Stimulated activated CD8-positive, alpha-beta memory T cell treated with anti-CD3 and anti-CD28 coated beads, Interleukin-4, amount 100 ng/mL, for 1 hour (primary cell): ENCODE measurements around the gene ZBTB7C.

Experiments used
- DNase-seq, 2 donors: peaks; one replicate each; pipeline ENCODE4 v3.0.0-alpha.2; 2020; ENCODE audit warnings: low read depth in 2 of 2, low spot score in 1 of 2

The ZBTB7C gene

GRCh38 chr18:48045744-48046143 lies 363.4 kb downstream of the ZBTB7C start:
- no peak for DNase-seq

- no peak for DNase-seq
These were observed 364.2 kb downstream of the ZBTB7C start for GRCh38 chr18:48044944-48045343.

GRCh38 chr18:48043166-48043565 lies 366.0 kb downstream of the ZBTB7C start:
- no peak for DNase-seq

- DNase-seq, result no peak
These were observed 366.8 kb downstream of the ZBTB7C start for GRCh38 chr18:48042431-48042830.

GRCh38 chr18:48040457-48041110 lies 368.6 kb downstream of the ZBTB7C start:
- no peak for DNase-seq

- DNase-seq, result no peak
These were observed 369.4 kb downstream of the ZBTB7C start for GRCh38 chr18:48039769-48040215.

GRCh38 chr18:48038636-48039035 lies 370.5 kb downstream of the ZBTB7C start:
- no peak for DNase-seq

- no peak for DNase-seq
These were observed 371.5 kb downstream of the ZBTB7C start for GRCh38 chr18:48037481-48038271.

- DNase-seq, result no peak
These were observed 372.4 kb downstream of the ZBTB7C start for GRCh38 chr18:48036641-48037421.

GRCh38 chr18:48036226-48036625 lies 373.0 kb downstream of the ZBTB7C start:
- no peak for DNase-seq

- no peak for DNase-seq
These were observed 373.7 kb downstream of the ZBTB7C start for GRCh38 chr18:48035556-48035860.

- DNase-seq, result no peak
These were observed 374.3 kb downstream of the ZBTB7C start for GRCh38 chr18:48034651-48035555.

- no peak for DNase-seq
These were observed 375.2 kb downstream of the ZBTB7C start for GRCh38 chr18:48033790-48034650.

GRCh38 chr18:48032876-48033789 lies 376.1 kb downstream of the ZBTB7C start:
- no peak for DNase-seq

GRCh38 chr18:48031641-48032040 lies 377.5 kb downstream of the ZBTB7C start:
- DNase-seq, result no peak

- DNase-seq, result no peak
These were observed 378.3 kb downstream of the ZBTB7C start for GRCh38 chr18:48030616-48031480.

- DNase-seq, result no peak
These were observed 379.7 kb downstream of the ZBTB7C start for GRCh38 chr18:48029296-48029986.
